Left ventricle myocardium inferior (tissue), 1 donor: ENCODE results near the gene FKRP. TPM values are rescaled to one million over a fixed set of nuclear protein-coding genes. Genes with fewer than 3 reads are reported as not detected.
A peak's percentile ranks its signal among the peaks of the same experiment; 100 is the strongest.

Source experiments
- DNase-seq: peaks from one replicate; pipeline ENCODE4 v3.0.0-alpha.2; 2020
- H3K27ac ChIP-seq: fragments of 200-600 bp; replicated peaks from 2 replicates; pipeline ENCODE4 v1.8.0; 2021
- H3K27me3 ChIP-seq: fragments of 200-600 bp; 2 replicates; pipeline ENCODE4 v1.8.0; 2021; ENCODE audit warnings: low read depth
- H3K36me3 ChIP-seq: fragments of 200-600 bp; 2 replicates; pipeline ENCODE4 v1.8.0; 2021
- H3K4me1 ChIP-seq: fragments of 200-600 bp; 2 replicates; pipeline ENCODE4 v1.8.0; 2021
- H3K4me3 ChIP-seq: fragments of 200-600 bp; 2 replicates; pipeline ENCODE4 v1.8.0; 2021; ENCODE audit warnings: mild to moderate bottlenecking, moderate library complexity
- H3K9me3 ChIP-seq: fragments of 200-600 bp; replicated peaks from 2 replicates; pipeline ENCODE4 v1.8.0; 2021
- intact Hi-C: fragments of 100-400 bp; cut with micrococcal nuclease; formaldehyde crosslinking; loops from one replicate; pipeline ENCODE4 v1.11.0; 2022
- total RNA-seq: library from RNA; stranded (reverse); fragmentation: NEBNext Ultra II Directional; extraction: Animal tissue kit (Norgen Biotek cat#: 25700); gene quantifications from one replicate; pipeline ENCODE4 v1.2.1, GENCODE V29; 2021
- TF ChIP-seq, protein P1 (sequence below): fragments of 200-600 bp; IDR thresholded peaks from 2 replicates; pipeline ENCODE4 v1.8.0; 2021; ENCODE audit warnings: antibody characterized with exemption, mild to moderate bottlenecking, borderline replicate concordance
- donor health status: DM: no; HTN: yes; CAD: no; lungs with severe emphysema.

Gene FKRP
- total RNA-seq, 1 donor from 2014 or later = 15.6 TPM

GRCh38 chr19:46741447-46741846, 4.4 kb upstream of the FKRP start:
- H3K4me1 ChIP-seq = peaks cover 97% of the 10 kb centered on the region
- no peak for DNase-seq
- intact Hi-C loops = no loop called here
- H3K27me3 ChIP-seq = no peaks in the 10 kb centered on the region
- H3K9me3 ChIP-seq = no peaks in the 10 kb centered on the region
- TF ChIP-seq, protein P1, sequence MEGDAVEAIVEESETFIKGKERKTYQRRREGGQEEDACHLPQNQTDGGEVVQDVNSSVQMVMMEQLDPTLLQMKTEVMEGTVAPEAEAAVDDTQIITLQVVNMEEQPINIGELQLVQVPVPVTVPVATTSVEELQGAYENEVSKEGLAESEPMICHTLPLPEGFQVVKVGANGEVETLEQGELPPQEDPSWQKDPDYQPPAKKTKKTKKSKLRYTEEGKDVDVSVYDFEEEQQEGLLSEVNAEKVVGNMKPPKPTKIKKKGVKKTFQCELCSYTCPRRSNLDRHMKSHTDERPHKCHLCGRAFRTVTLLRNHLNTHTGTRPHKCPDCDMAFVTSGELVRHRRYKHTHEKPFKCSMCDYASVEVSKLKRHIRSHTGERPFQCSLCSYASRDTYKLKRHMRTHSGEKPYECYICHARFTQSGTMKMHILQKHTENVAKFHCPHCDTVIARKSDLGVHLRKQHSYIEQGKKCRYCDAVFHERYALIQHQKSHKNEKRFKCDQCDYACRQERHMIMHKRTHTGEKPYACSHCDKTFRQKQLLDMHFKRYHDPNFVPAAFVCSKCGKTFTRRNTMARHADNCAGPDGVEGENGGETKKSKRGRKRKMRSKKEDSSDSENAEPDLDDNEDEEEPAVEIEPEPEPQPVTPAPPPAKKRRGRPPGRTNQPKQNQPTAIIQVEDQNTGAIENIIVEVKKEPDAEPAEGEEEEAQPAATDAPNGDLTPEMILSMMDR = no peak
- H3K36me3 ChIP-seq = peaks cover 9% of the 10 kb centered on the region
- no peak overlapping the region for H3K4me3 ChIP-seq
- no peak overlapping the region for H3K27ac ChIP-seq

DNA sequence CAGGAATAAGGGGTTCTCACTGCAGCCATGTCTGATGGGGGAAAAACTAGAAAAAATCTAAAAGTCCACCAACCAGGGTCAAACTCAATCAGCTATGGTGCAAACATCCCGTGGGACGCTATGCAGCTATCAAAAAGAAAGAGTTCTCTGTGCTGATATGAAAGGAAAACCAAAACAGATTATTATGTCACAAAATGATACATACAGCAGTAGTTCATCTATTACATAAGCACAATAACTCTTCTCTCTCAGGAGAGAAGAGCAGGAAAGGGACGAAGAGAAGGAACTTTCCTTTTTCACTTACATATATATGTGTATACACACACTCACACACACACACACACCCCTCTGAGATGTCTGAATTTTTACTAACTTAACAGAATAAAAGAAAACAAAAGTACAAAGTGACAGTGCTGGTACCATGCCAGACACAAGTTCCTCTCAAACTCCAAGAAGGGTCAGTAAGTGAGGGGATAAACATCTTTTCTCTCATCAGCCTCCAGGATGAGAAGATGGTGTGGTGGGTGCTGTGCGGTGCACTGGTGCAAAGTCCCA, 2.9 kb upstream of the FKRP start:
- Histone ChIP-seq H3K4me1 (peaks cover 89% of the 10 kb centered on the region), H3K4me3 (no peak overlapping the region), H3K27ac (no peak overlapping the region), H3K36me3 (peaks cover 6% of the 10 kb centered on the region), H3K27me3 (no peaks in the 10 kb centered on the region), H3K9me3 (no peaks in the 10 kb centered on the region)
- no peak for DNase-seq
- intact Hi-C loops = no loop called here
- TF ChIP-seq, protein P1 = no peak

GRCh38 chr19:46744005-46744691, 1.7 kb upstream of the FKRP start:
- H3K36me3 ChIP-seq = peaks cover 5% of the 10 kb centered on the region
- intact Hi-C loops = no loop called here
- H3K27ac ChIP-seq = no peak overlapping the region
- H3K4me3 ChIP-seq = peak overlapping the region; percentile 98
- no peak for DNase-seq
- H3K27me3 ChIP-seq = no peaks in the 10 kb centered on the region
- TF ChIP-seq, protein P1 = no peak
- no peaks in the 10 kb centered on the region for H3K9me3 ChIP-seq
- peaks cover 78% of the 10 kb centered on the region for H3K4me1 ChIP-seq

DNA sequence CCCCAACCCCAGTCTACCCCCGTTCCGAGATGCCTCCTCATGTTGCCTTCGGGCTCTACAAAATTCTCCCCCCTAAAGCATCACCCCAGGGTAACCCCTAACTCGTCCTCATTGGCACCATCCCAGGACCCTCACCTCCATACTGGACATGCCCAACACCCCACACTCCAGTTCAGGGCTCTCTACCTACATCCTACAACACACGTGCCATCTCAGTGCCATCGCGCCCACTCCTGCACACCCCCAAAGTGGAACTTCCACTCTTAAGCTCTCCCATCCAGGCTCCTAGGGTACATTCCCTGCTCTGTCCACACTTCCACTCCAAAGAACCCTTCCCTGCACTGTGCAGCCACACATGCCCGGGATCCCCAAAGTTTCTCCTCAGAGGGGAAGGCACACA, 827 bp upstream of the FKRP start:
- Histone ChIP-seq H3K9me3 (no peaks in the 10 kb centered on the region), H3K36me3 (peaks cover 8% of the 10 kb centered on the region), H3K4me3 (peak overlapping the region; percentile 98), H3K4me1 (peaks cover 69% of the 10 kb centered on the region), H3K27ac (peak overlapping the region; percentile 91), H3K27me3 (no peaks in the 10 kb centered on the region)
- TF ChIP-seq, protein P1 = no peak
- DNase-seq = no peak
- intact Hi-C loops = no loop called here

DNA sequence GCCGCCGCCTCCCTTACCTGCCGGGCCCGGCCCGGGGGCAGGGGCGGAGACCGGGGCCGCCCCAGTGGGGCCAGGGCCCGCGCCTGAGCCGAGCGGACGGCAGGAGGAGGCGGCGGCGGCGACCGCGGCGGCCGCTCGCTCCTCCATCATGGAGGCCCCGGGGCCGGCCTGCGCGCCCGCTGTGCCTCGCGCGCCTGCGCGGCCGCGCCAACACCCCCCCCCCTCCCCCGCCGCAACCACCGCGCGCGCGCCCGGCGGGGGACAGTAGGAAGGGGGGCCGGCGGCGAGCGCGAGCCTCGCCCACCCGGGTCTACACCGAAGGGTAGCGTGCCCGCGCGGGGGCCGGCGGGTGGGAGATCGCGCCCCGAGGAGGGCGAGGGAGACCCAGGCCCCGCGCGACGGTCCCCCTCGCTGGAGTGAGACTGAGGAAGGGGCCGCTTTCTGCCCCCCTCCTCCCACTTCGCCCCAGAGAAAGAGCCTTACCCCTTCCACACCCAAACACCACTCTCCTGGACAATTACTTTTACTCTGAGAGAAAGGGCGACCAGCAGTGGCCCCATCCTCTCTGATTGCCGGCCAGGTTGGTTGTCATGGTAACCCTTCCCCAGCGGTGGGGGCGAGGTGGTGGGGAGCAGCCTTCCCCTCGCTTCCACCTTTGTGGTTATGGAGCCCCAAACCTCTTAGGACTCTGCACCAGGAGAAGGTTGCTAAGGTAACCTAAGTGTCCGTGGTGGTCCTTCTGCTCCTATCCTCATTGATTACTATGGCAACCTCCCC, 612 bp downstream of the FKRP start, which contains the start of gene STRN4:
Gene STRN4, minus strand, starts transcription at position 170 of the 777 bp plus-strand sequence. Its CDS starts 20 bp downstream, at position 150.
- Histone ChIP-seq H3K4me3 (peak within 1 kb of the TSS; percentile 98), H3K36me3 (peaks cover 14% of the 10 kb centered on the region), H3K9me3 (no peaks in the 10 kb centered on the region), H3K27ac (peak within 1 kb of the TSS; percentile 91), H3K4me1 (peaks cover 55% of the 10 kb centered on the region), H3K27me3 (no peaks in the 10 kb centered on the region)
- TF ChIP-seq, protein P1 = no peak
- DNase-seq = peak; percentile 55
- intact Hi-C loops = no loop called here
